ENCODE measurements around the gene NDUFV2. TPM values are rescaled to one million over a fixed set of nuclear protein-coding genes. Genes with fewer than 3 reads are reported as not detected.

The NDUFV2 gene
- total RNA-seq, 1 donor from 2014 or later, result 69.0 TPM

- no peak for TF ChIP-seq CTCF (IDR thresholded peaks at IDR 0.05; ENCODE audit: insufficient read depth, low read length, severe bottlenecking)
- no peaks in the 10 kb centered on the region for H3K36me3 ChIP-seq (ENCODE audit: control insufficient read depth, insufficient read depth, low read length)
- FAIRE-seq (no peak), DNase-seq (ENCODE audit: low read depth) (no peak)
- H3K4me3 ChIP-seq (ENCODE audit: low read depth, low read length), result no peak overlapping the region
- no peaks in the 10 kb centered on the region for H3K27me3 ChIP-seq (ENCODE audit: control insufficient read depth, insufficient read depth, low read length)
Measured at GRCh38 chr18:9181275-9181674, 78.8 kb downstream of the NDUFV2 start.

- no peak overlapping the region for H3K4me3 ChIP-seq (ENCODE audit: low read depth, low read length)
- no peak for FAIRE-seq
Measured at GRCh38 chr18:9182852-9183399, 80.4 kb downstream of the NDUFV2 start.

More at GRCh38 chr18:9182852-9183399, 80.4 kb downstream of the NDUFV2 start:
- DNase-seq (ENCODE audit: low read depth), result no peak
- no peak for TF ChIP-seq CTCF (IDR thresholded peaks at IDR 0.05; ENCODE audit: insufficient read depth, low read length, severe bottlenecking)
- Histone ChIP-seq H3K27me3 (ENCODE audit: control insufficient read depth, insufficient read depth, low read length) (no peaks in the 10 kb centered on the region), H3K36me3 (ENCODE audit: control insufficient read depth, insufficient read depth, low read length) (no peaks in the 10 kb centered on the region)

Other genes with a start within 250 kb of the NDUFV2 start
- 9.2 and 17.8 TPM in 2 replicates for gene ANKRD12, start 34.1 kb downstream of the NDUFV2 start, total RNA-seq
- 25.8 and 31.5 TPM in 2 replicates for gene TWSG1, start 232.1 kb downstream of the NDUFV2 start, total RNA-seq